CD4-positive, alpha-beta T cell treated with Interleukin-4 for 1 hour (primary cell): Measurements from ENCODE around the gene GRID1.

Experiments used
- DNase-seq, 2 donors: peaks; one replicate each; pipeline ENCODE4 v3.0.0-alpha.2; 2020 to 2022

GRID1 gene

GRCh38 chr10:85600026-85600743 is 766.4 kb downstream of the GRID1 start:
- DNase-seq: no peak

DNA sequence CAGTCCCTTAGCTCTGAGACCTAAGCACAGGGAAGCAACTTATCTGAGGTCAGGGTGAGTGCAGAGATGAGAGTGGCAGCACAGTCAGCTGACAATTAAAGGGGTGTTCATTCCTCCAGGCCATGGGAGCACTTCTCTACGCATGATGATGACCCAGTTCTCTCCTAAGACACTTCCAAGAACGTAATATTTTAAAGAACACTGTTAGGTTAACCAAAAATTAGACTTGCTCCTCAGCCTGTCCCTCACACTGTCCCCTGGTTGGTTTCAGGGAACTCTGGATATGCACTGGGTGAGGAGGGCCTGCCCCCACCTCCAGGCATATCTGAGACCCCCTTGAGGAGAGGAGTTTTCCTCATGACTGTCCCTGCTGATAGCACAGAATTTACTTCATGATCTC is 767.5 kb downstream of the GRID1 start:
- no peak for DNase-seq

GRCh38 chr10:85598646-85599045 is 767.9 kb downstream of the GRID1 start:
- no peak for DNase-seq

DNA sequence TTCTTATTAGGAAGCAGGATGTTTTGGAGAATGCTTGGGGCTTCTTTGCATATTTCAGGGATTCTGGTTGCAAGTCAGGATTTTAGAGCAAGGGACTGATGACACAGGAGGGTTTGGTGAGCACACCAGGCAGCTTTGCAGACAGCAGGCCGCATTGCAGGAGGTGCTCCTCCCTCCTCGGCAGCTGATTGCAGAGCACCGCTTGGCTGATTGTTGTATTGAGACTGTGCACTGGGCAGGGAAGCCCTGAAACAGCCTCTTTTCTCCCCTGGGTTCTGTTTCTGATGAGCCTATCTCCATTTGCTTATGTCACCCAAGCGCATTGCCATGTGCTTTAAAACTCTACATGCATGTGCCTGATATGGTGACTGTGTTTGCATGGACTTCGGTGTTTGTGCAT is 769.6 kb downstream of the GRID1 start:
- no peak for DNase-seq

- DNase-seq: no peak
Observed at GRCh38 chr10:85596389-85596788, 770.2 kb downstream of the GRID1 start.

GRCh38 chr10:85594239-85594638 is 772.4 kb downstream of the GRID1 start:
- no peak for DNase-seq

DNA sequence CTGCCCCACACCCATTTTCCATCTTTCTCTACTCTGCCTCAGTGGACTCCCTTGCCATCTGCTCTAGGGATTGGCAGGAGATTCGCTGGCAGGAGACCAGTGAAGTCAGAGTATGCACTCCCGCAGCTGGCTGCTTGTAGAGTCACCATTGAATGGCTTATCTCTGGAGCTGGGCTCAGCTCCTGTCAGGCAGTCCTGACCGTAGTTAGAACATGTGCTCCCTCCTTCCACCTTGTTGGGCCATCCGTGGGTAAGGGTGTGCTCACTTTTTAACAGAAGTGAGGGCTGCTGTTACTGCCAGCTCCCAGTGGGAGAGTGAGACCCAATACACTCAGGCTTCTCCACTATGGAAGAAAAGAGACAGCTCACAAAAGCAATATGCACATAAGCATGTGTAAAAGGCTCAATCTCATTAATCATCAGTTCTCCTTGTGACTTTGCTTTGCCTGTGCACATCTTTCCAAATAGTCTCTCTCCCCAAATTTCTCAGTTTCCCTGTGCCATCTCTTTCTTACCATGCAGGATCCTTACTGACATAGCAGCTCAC is 773.3 kb downstream of the GRID1 start:
- no peak for DNase-seq

DNA sequence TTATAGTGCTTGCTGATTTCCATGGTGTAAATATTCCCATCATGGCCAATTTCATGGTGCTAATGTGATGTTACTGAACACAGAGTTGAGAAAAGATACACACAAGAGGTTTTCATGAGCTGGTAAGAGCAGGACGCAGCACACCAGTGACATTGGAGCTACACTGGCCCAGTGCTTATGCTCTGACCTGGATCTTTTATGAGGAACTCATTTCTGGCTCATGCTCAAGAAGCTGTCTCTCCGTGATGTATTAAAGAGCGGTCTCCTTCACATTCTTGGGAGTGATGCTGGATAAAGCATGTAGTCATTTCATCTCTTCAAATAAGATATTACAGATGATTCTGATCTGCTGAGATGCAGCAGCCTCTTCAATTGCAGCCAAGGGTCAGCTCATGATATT is 785.2 kb downstream of the GRID1 start:
- DNase-seq: no peak

DNA sequence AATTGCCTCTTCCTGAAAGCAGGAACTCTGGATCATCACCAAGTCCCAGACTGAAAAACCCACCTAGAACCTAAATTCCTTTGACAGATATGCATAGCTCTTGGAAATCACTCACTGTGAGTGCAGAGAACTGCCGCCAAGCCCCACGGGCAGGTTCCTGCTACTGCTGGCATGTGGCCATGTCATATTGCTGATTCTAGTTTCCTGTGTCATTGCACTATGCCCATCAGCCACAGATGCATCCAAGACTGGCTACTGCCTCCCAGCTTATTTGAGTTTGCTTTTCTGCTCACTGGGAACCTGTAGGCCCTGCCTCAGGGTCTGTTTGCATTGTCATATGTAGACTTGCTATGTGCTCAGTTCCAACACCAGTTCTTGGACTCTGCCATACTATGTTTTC is 786.0 kb downstream of the GRID1 start:
- DNase-seq: no peak

GRCh38 chr10:85578860-85579259 is 787.7 kb downstream of the GRID1 start:
- no peak for DNase-seq

DNA sequence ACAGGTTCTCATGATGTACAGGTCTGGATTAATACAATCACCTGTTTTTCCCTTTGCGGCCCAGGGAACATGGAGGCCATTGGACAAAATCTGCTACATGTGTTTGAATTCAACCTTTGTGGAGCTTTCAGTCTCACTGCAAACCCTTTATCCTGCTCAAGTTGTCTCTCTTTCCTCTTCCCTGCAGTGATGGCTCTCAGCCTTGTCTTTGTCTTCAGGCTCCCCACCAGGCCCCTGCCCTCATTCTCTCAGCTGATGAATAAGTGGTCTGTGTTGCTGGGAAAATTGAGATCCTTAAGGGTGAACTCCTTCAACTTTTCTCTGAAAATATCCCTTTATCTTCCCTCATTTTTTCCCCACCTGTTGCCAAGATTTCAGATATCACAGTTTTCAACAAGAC is 791.2 kb downstream of the GRID1 start:
- DNase-seq: no peak

DNA sequence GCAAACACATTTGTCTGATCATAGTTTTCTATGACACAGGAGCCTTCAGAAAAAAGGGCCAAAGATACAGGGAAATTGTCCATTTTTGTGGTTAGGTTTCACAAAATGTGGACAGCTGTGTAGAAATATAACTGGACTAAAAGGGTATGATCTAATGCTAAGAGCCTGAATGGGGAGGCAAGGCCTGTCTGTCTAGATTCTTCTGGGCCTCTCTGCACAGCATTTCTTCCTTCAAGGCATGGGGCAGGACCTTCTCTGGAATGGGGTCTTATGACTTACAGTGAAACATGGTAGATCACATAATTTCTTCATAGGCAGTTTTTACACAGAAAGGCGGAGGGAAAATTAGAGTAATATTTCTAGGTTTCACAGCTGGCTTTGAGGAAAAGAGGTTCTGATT is 795.7 kb downstream of the GRID1 start:
- no peak for DNase-seq

GRCh38 chr10:85565381-85565780 is 801.2 kb downstream of the GRID1 start:
- DNase-seq: no peak

DNA sequence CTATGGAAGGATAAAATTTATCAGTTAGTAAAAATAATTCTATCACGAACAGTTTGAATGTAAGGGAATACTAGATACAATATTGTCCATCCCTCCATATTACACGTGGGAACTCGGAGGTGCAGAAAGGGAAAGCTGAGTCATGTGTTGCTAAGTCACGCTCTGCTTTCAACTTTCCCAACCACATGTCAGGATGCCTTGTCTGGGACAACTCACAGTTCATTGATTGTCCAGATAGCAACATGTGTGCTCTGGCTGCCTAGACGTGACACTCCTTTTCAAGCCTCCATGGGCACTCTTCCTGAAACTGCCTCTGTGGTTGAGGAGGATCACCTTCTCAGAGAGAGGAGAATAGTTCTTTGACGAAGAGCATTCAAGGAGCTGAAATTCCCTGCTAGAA is 808.1 kb downstream of the GRID1 start:
- no peak for DNase-seq

GRCh38 chr10:85557706-85558105 is 808.9 kb downstream of the GRID1 start:
- DNase-seq: no peak

DNA sequence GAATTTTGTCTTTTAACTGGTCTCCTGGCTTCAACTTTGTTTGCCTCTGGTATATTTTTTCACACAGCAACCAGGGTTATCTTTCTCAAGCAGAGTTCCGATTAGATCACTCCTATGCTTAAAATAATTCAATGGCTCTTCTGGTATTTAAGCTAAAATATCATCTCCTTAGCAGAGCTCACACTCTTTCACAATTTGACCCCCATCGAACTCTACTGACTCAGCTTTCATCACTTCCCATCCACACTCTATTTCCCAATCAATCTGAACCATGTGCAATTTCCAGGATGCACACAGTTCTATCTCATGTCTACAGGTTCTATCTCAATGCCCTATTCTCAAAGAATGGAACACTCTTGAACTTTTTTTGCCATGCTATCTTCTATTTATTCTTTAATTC is 809.5 kb downstream of the GRID1 start:
- no peak for DNase-seq
